ENCODE results near the gene ETDB. TPM values are rescaled to one million over a fixed set of nuclear protein-coding genes. Genes with fewer than 3 reads are reported as not detected.

ETDB gene
- total and polyA plus RNA-seq, 2 of the 4 experiments (the other 2 are of a cell fraction): not detected

- no peak overlapping the region for H3K4me2 ChIP-seq (ENCODE audit: low read depth, low read length)
- TF ChIP-seq FOS (IDR thresholded peaks at IDR 0.05; ENCODE audit: low read depth, low read length) (no peak), MXI1 (IDR thresholded peaks at IDR 0.05; ENCODE audit: borderline replicate concordance, low read depth, low read length) (no peak), RAD21 (IDR thresholded peaks at IDR 0.05; ENCODE audit: low read length) (no peak), SMC3 (IDR thresholded peaks at IDR 0.05; ENCODE audit: low read depth, low read length) (no peak), POLR2A (IDR thresholded peaks at IDR 0.05; ENCODE audit: low read depth, low read length) (no peak), NFE2L2 (IDR thresholded peaks at IDR 0.05; ENCODE audit: low read depth, low read length) (no peak), MAFK (IDR thresholded peaks at IDR 0.05; ENCODE audit: low read depth, low read length) (no peak), MAZ (IDR thresholded peaks at IDR 0.05; ENCODE audit: borderline replicate concordance, low read depth, low read length) (no peak), CTCF (conservative IDR thresholded peaks at IDR 0.05; ENCODE audit: low read depth, low read length) (no peak), CEBPB (IDR thresholded peaks at IDR 0.05; ENCODE audit: low read depth, low read length) (no peak), BHLHE40 (IDR thresholded peaks at IDR 0.05; ENCODE audit: low read depth, low read length) (no peak), USF2 (IDR thresholded peaks at IDR 0.05; ENCODE audit: low read depth, low read length) (no peak), RCOR1 (IDR thresholded peaks at IDR 0.05; ENCODE audit: insufficient replicate concordance, low read length) (no peak), RFX5 (IDR thresholded peaks at IDR 0.05; ENCODE audit: low read depth, low read length) (no peak), CHD1 (IDR thresholded peaks at IDR 0.05; ENCODE audit: low read depth, low read length) (no peak)
- TF ChIP-seq, protein P1, sequence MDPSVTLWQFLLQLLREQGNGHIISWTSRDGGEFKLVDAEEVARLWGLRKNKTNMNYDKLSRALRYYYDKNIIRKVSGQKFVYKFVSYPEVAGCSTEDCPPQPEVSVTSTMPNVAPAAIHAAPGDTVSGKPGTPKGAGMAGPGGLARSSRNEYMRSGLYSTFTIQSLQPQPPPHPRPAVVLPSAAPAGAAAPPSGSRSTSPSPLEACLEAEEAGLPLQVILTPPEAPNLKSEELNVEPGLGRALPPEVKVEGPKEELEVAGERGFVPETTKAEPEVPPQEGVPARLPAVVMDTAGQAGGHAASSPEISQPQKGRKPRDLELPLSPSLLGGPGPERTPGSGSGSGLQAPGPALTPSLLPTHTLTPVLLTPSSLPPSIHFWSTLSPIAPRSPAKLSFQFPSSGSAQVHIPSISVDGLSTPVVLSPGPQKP (IDR thresholded peaks at IDR 0.05; ENCODE audit: borderline replicate concordance, low read depth, low read length): no peak
- no peak overlapping the region for H3K4ac ChIP-seq (ENCODE audit: low read depth, low read length)
- no peak overlapping the region for H2BK15ac ChIP-seq (ENCODE audit: low read depth, low read length)
- H2BK20ac ChIP-seq (ENCODE audit: low read depth, low read length): no peak overlapping the region
- no peaks in the 10 kb centered on the region for H3K36me3 ChIP-seq (ENCODE audit: control insufficient read depth, insufficient read depth, low read length)
- H4K8ac ChIP-seq (ENCODE audit: low read depth in 2 of 2, low read length in 2 of 2): no peak overlapping the region
- dilution Hi-C loops (cut with HindIII; ENCODE audit: low sequenced_read_pairs, unreplicated experiment): no loop called here
- H3K9me1 ChIP-seq (ENCODE audit: insufficient read depth, low read length): no peaks in the 10 kb centered on the region
- H2AK5ac ChIP-seq (ENCODE audit: low read depth, low read length): no peak overlapping the region
- no TSS peak for BruUV-seq (replicated peaks)
- in situ Hi-C loops (cut with MboI; ENCODE audit: low sequenced_read_pairs): no loop called here
- ChIA-PET POLR2A (ENCODE audit: unreplicated experiment) (no interaction called here), CTCF (no interaction called here)
- H3K27ac ChIP-seq (ENCODE audit: insufficient read depth, low read length): no peak overlapping the region
- no peak overlapping the region for H4K5ac ChIP-seq (ENCODE audit: low read depth, low read length)
- no peak overlapping the region for H3K23ac ChIP-seq (ENCODE audit: low read depth, low read length)
- no peak overlapping the region for H4K91ac ChIP-seq (ENCODE audit: insufficient read depth, low read depth, low read length)
- H3K9ac ChIP-seq (ENCODE audit: low read depth, low read length): no peak overlapping the region
- no peak for ATAC-seq (ENCODE audit: low read depth)
- H3K14ac ChIP-seq (replicated peaks; ENCODE audit: low read depth, low read length): no peak overlapping the region
- no peak overlapping the region for H2AFZ ChIP-seq (replicated peaks; ENCODE audit: low read length, poor library complexity)
- no peak overlapping the region for H2BK120ac ChIP-seq (ENCODE audit: low read depth, low read length)
- intact Hi-C loops (cut with micrococcal nuclease): no loop called here
- H3K4me3 ChIP-seq (ENCODE audit: insufficient read depth, low read depth, low read length): no peak overlapping the region
- no peaks in the 10 kb centered on the region for H3K9me3 ChIP-seq (ENCODE audit: control insufficient read depth, insufficient read depth, low read length)
- H3K4me1 ChIP-seq (ENCODE audit: control insufficient read depth, insufficient read depth, low read length): no peaks in the 10 kb centered on the region
- DNase-seq: no peak
- H3K56ac ChIP-seq (ENCODE audit: extremely low read depth, insufficient read depth, low read length): no peak overlapping the region
- no peaks in the 10 kb centered on the region for H4K20me1 ChIP-seq (ENCODE audit: insufficient read depth, low read length)
- 67% methylated on average over 2 of the region's 3 CpGs; no CpG with 5 or more reads in 1 of the 2 experiments for WGBS, 2 experiments (ENCODE audit: extremely low coverage in 2 of 2, insufficient read length in 1 of 2)
- H3K18ac ChIP-seq (ENCODE audit: low read depth, low read length): no peak overlapping the region
- H3K79me1 ChIP-seq (ENCODE audit: low read depth in 1 of 2, low read length in 2 of 2): no peaks in the 10 kb centered on the region
- no peak overlapping the region for H2BK5ac ChIP-seq (ENCODE audit: low read depth, low read length, poor library complexity, severe bottlenecking)
- H2AK9ac ChIP-seq (replicated peaks; ENCODE audit: low read depth, low read length, poor library complexity): no peak overlapping the region
- H3K27me3 ChIP-seq (ENCODE audit: control insufficient read depth, insufficient read depth, low read length): peaks cover 2% of the 10 kb centered on the region; the same call in 1 of the 2 replicates
Observed at GRCh38 chrX:135087867-135088266, 32.5 kb downstream of the ETDB start.

Data from IMR-90 (cell line).